H9 (cell line): ENCODE measurements around the gene PPARA. TPM values are rescaled to one million over a fixed set of nuclear protein-coding genes. Genes with fewer than 3 reads are reported as not detected.

Experiments used
- DNase-seq: peaks from one replicate; pipeline ENCODE4 v3.0.0-alpha.2; 2017
- H2AFZ ChIP-seq: one replicate; pipeline ENCODE4 v1.6.1; 2013; ENCODE audit warnings: mild to moderate bottlenecking, low read length, control low read depth, moderate library complexity
- H2AK5ac ChIP-seq: 2 replicates; pipeline ENCODE4 v1.6.1; 2013; ENCODE audit warnings: low read length, control low read depth, mixed read lengths; ENCODE audit not compliant: insufficient read length
- H2BK120ac ChIP-seq: one replicate; pipeline ENCODE4 v1.6.1; 2013; ENCODE audit warnings: low read depth, mild to moderate bottlenecking, low read length, control low read depth, inconsistent platforms; ENCODE audit not compliant: poor library complexity, severe bottlenecking
- H2BK12ac ChIP-seq: 2 replicates; pipeline ENCODE4 v1.6.1; 2013; ENCODE audit warnings: low read length, control low read depth, mixed read lengths, low read depth; ENCODE audit not compliant: insufficient read length
- H2BK15ac ChIP-seq: 2 replicates; pipeline ENCODE4 v1.6.1; 2013; ENCODE audit warnings: low read depth, low read length, control low read depth
- H2BK20ac ChIP-seq: one replicate; pipeline ENCODE4 v1.6.1; 2013; ENCODE audit warnings: low read depth, mild to moderate bottlenecking, low read length, control low read depth, inconsistent platforms; ENCODE audit not compliant: poor library complexity, severe bottlenecking
- H2BK5ac ChIP-seq: 2 replicates; pipeline ENCODE4 v1.6.1; 2013; ENCODE audit warnings: low read length, control low read depth, mixed read lengths; ENCODE audit not compliant: insufficient read length
- H3K14ac ChIP-seq: 2 replicates; pipeline ENCODE4 v1.6.1; 2013; ENCODE audit warnings: low read length, control low read depth; ENCODE audit not compliant: insufficient read depth
- H3K18ac ChIP-seq: 2 replicates; pipeline ENCODE4 v1.6.1; 2013; ENCODE audit warnings: low read depth, mild to moderate bottlenecking, mixed read lengths, low read length, control low read depth; ENCODE audit not compliant: insufficient read length
- H3K23ac ChIP-seq: 2 replicates; pipeline ENCODE4 v1.6.1; 2013; ENCODE audit warnings: low read length, control low read depth, mixed read lengths, low read depth; ENCODE audit not compliant: insufficient read length
- H3K23me2 ChIP-seq: 2 replicates; pipeline ENCODE4 v1.6.1; 2013; ENCODE audit warnings: low read depth, mild to moderate bottlenecking, mixed read lengths, low read length, control low read depth; ENCODE audit not compliant: insufficient read length, poor library complexity, severe bottlenecking
- H3K27ac ChIP-seq: 2 replicates; pipeline ENCODE4 v1.5.1; 2013; ENCODE audit warnings: low read length, control low read depth, mixed read lengths, low read depth; ENCODE audit not compliant: insufficient read length
- H3K27me3 ChIP-seq: 2 replicates; pipeline ENCODE4 v1.6.1; 2013; ENCODE audit warnings: low read length, control low read depth, inconsistent platforms; ENCODE audit not compliant: insufficient read depth
- H3K4ac ChIP-seq: 2 replicates; pipeline ENCODE4 v1.6.1; 2013; ENCODE audit warnings: low read depth, mild to moderate bottlenecking, control low read depth, inconsistent platforms, low read length, moderate library complexity
- H3K4me1 ChIP-seq: 2 replicates; pipeline ENCODE4 v1.6.1; 2013; ENCODE audit warnings: low read length, control low read depth, inconsistent platforms; ENCODE audit not compliant: insufficient read depth
- H3K4me2 ChIP-seq: 2 replicates; pipeline ENCODE4 v1.6.1; 2013; ENCODE audit warnings: low read length, control low read depth, mixed read lengths; ENCODE audit not compliant: insufficient read length, insufficient read depth
- H3K56ac ChIP-seq: 2 replicates; pipeline ENCODE4 v1.6.1; 2013; ENCODE audit warnings: low read depth, mild to moderate bottlenecking, mixed read lengths, low read length, control low read depth; ENCODE audit not compliant: insufficient read length
- H3K79me1 ChIP-seq: 2 replicates; pipeline ENCODE4 v1.6.1; 2013; ENCODE audit warnings: low read depth, mild to moderate bottlenecking, moderate library complexity, low read length, control low read depth, inconsistent platforms; ENCODE audit not compliant: insufficient read depth, poor library complexity, severe bottlenecking
- H3K79me2 ChIP-seq: 2 replicates; pipeline ENCODE4 v1.6.1; 2013; ENCODE audit warnings: low read length, control low read depth, inconsistent platforms; ENCODE audit not compliant: insufficient read depth
- H3K9ac ChIP-seq: 2 replicates; pipeline ENCODE4 v1.6.1; 2013; ENCODE audit warnings: low read length, control low read depth, mixed read lengths; ENCODE audit not compliant: insufficient read length; ENCODE audit errors: extremely low read depth
- H3K9me3 ChIP-seq: one replicate; pipeline ENCODE4 v1.6.1; 2013; ENCODE audit warnings: low read depth, low read length, inconsistent platforms; ENCODE audit not compliant: control insufficient read depth
- H3T11ph ChIP-seq: one replicate; pipeline ENCODE4 v1.6.1; 2013; ENCODE audit warnings: mild to moderate bottlenecking, low read length, control low read depth, inconsistent platforms
- H4K20me1 ChIP-seq: one replicate; pipeline ENCODE4 v1.6.1; 2013; ENCODE audit not compliant: control insufficient read depth, insufficient read length, insufficient read depth
- H4K5ac ChIP-seq: 2 replicates; pipeline ENCODE4 v1.6.1; 2013; ENCODE audit warnings: low read depth, mild to moderate bottlenecking, mixed read lengths, low read length, control low read depth; ENCODE audit not compliant: insufficient read length
- H4K8ac ChIP-seq: replicated peaks from 2 replicates; pipeline ENCODE4 v1.6.1; 2013; ENCODE audit warnings: low read length, control low read depth, mixed read lengths, low read depth; ENCODE audit not compliant: insufficient read length
- H4K91ac ChIP-seq: 2 replicates; pipeline ENCODE4 v1.6.1; 2013; ENCODE audit warnings: low read depth, mild to moderate bottlenecking, moderate library complexity, mixed read lengths, low read length, control low read depth; ENCODE audit not compliant: insufficient read length
- H3K27ac Mint-ChIP-seq, 3 experiments: 2 replicates in 2 of 3; 3 replicates in 1 of 3; pipeline ENCODE4 v1.8.0; 2020 to 2021; ENCODE audit warnings: mixed read lengths in 3 of 3, mild to moderate bottlenecking in 1 of 3, moderate library complexity in 1 of 3
- H3K27me3 Mint-ChIP-seq: 2 replicates; pipeline ENCODE4 v1.8.0; 2021; ENCODE audit warnings: low read depth, mild to moderate bottlenecking, moderate library complexity, mixed read lengths
- H3K36me3 Mint-ChIP-seq, 3 experiments: 2 replicates in 2 of 3; 3 replicates in 1 of 3; pipeline ENCODE4 v1.8.0; 2020 to 2021; ENCODE audit warnings: low read depth in 3 of 3, mixed read lengths in 3 of 3; ENCODE audit not compliant: insufficient read depth in 1 of 3
- H3K4me1 Mint-ChIP-seq, 2 experiments: 2 replicates each; pipeline ENCODE4 v1.8.0; 2020; ENCODE audit warnings: mixed read lengths in 2 of 2
- H3K4me3 Mint-ChIP-seq, 2 experiments: 2 replicates in 1 of 2; 3 replicates in 1 of 2; pipeline ENCODE4 v1.8.0; 2020 to 2021; ENCODE audit warnings: mild to moderate bottlenecking in 2 of 2, mixed read lengths in 2 of 2, moderate library complexity in 1 of 2
- H3K9me3 Mint-ChIP-seq, 2 experiments: 2 replicates in 1 of 2; 3 replicates in 1 of 2; pipeline ENCODE4 v1.8.0; 2020; ENCODE audit warnings: mild to moderate bottlenecking in 2 of 2, mixed read lengths in 2 of 2, moderate library complexity in 1 of 2
- CTCF ChIP-seq: fragments of 200-600 bp; sonication (generic); conservative IDR thresholded peaks from 3 replicates; pipeline ENCODE4 v1.8.0; 2021; ENCODE audit warnings: antibody characterized with exemption, mild to moderate bottlenecking
- WGBS: extraction: QIAGEN DNeasy Blood & Tissue Kit; methylation state at CpG from one replicate; pipeline ENCODE4 v1.1.7; 2013; ENCODE audit warnings: missing lambda C conversion rate, low lambda C conversion rate, mixed read lengths; ENCODE audit not compliant: insufficient read length; ENCODE audit errors: extremely low coverage; 5-methylcytosine and 5-hydroxymethylcytosine counted together
- total RNA-seq: library from RNA; stranded (reverse); gene quantifications from 2 replicates; pipeline ENCODE4 v1.2.1, GENCODE V29; 2021

The PPARA gene
- total RNA-seq, 1 experiment from 2014 or later = 7.3 TPM

- Histone ChIP-seq H3K14ac (no peak overlapping the region), H2BK20ac (no peak overlapping the region), H2AK5ac (no peak overlapping the region), H2BK120ac (no peak overlapping the region), H3K27me3 (no peaks in the 10 kb centered on the region), H4K91ac (no peak overlapping the region), H2BK15ac (no peak overlapping the region), H3K4me1 (no peaks in the 10 kb centered on the region), H3K27ac (no peak overlapping the region), H3T11ph (no peak overlapping the region), H2AFZ (no peak overlapping the region), H3K23ac (no peak overlapping the region), H2BK5ac (no peak overlapping the region), H3K79me1 (no peaks in the 10 kb centered on the region), H2BK12ac (no peak overlapping the region), H3K4me2 (no peak overlapping the region), H4K5ac (no peak overlapping the region), H3K4ac (no peak overlapping the region), H4K8ac (no peak overlapping the region), H4K20me1 (no peaks in the 10 kb centered on the region), H3K23me2 (no peaks in the 10 kb centered on the region), H3K9me3 (peaks cover 31% of the 10 kb centered on the region), H3K9ac (no peak overlapping the region), H3K18ac (no peak overlapping the region), H3K79me2 (no peaks in the 10 kb centered on the region), H3K56ac (no peak overlapping the region)
- H3K9me3 Mint-ChIP-seq = peaks cover 27 to 31% of the 10 kb centered on the region in 2 experiments
- no CpG with 5 or more reads among the region's 12 CpGs for WGBS
- no peak overlapping the region for H3K27ac Mint-ChIP-seq
- no peak for TF ChIP-seq CTCF
- peaks cover 14 to 21% (median 21%) of the 10 kb centered on the region in 3 experiments; a peak in 6 of 7 replicates for H3K36me3 Mint-ChIP-seq
- H3K4me1 Mint-ChIP-seq = 0 out of 4 replicates have a peak, but pooled peaks cover 0 to 5% of the 10 kb centered on the region in 2 experiments
- H3K27me3 Mint-ChIP-seq = no peaks in the 10 kb centered on the region; the same call in 1 of the 2 replicates
- no peak for DNase-seq
- H3K4me3 Mint-ChIP-seq = no peak overlapping the region
These were observed 30.2 kb downstream of the PPARA start for GRCh38 chr22:46180370-46181137.
